K562 (cell line): ENCODE measurements around the gene HS6ST1. TPM values are rescaled to one million over a fixed set of nuclear protein-coding genes. Genes with fewer than 3 reads are reported as not detected.
"Not testable (repeated sequence)": the region's sequence is repeated elsewhere in the genome, so short reads cannot be mapped to it uniquely, and the experiment has no call there.

Experiments
- ATAC-seq: fragments of 200-7000 bp; cut with Tn5 transposase; 3 replicates; pipeline ENCODE4 v1.9.1; 2020; ENCODE audit warnings: moderate library complexity
- BruUV-seq: library from RNA; stranded (reverse); fragments of 400-500 nt; replicated peaks from 2 replicates; lab custom pipeline; 2021; lab: Mats Ljungman, UMichigan
- CTCF ChIA-PET: fragments of 300-600 bp; formaldehyde crosslinking; extraction: SDS; loops from one replicate; lab custom pipeline; 2021; ENCODE audit warnings: low intra/inter-chr PET ratio; lab: Yijun Ruan, JAX
- POLR2A ChIA-PET: fragments of 300-600, 350-650 bp; sonication (Branson Sonifier 250); formaldehyde crosslinking; extraction: SDS; loops from one replicate; lab custom pipeline; 2021; ENCODE audit warnings: antibody characterized with exemption, inconsistent platforms; lab: Yijun Ruan, JAX
- DNase-seq, 4 experiments: peaks; one replicate each; pipeline versions ENCODE4 v3.0.0 to v3.0.0-alpha.2; 2011 to 2018; ENCODE audit warnings: low spot score in 3 of 4, mixed read lengths in 3 of 4; ENCODE audit errors: extremely low read depth in 1 of 4
- FAIRE-seq: peaks from 2 replicates; lab custom pipeline; 2011; peaks lifted over from hg19 to GRCh38; lab: Jason Lieb, UNC
- H2AFZ ChIP-seq: 2 replicates; pipeline ENCODE4 v1.6.0; 2011; ENCODE audit warnings: low read depth, low read length, control low read depth, inconsistent platforms
- H3K27ac ChIP-seq: fragments of 200-600 bp; 3 replicates; pipeline ENCODE4 v1.8.0; 2011; ENCODE audit warnings: low read depth, mild to moderate bottlenecking, control low read depth, inconsistent platforms, low read length, moderate library complexity, mixed read lengths; ENCODE audit errors: extremely low read depth
- H3K27me3 ChIP-seq, 2 experiments: fragments of 300-600 bp in 1 of 2; 2 replicates in 1 of 2; 3 replicates in 1 of 2; pipeline versions ENCODE4 v1.6.0 to v1.8.0; 2011; ENCODE audit warnings: inconsistent platforms in 2 of 2, low read length in 2 of 2, mild to moderate bottlenecking in 1 of 2, mixed read lengths in 1 of 2, moderate library complexity in 1 of 2; ENCODE audit not compliant: control insufficient read depth in 2 of 2, insufficient read depth in 2 of 2
- H3K36me3 ChIP-seq: fragments of 300-600 bp; 3 replicates; pipeline ENCODE4 v1.8.0; 2011; ENCODE audit warnings: mild to moderate bottlenecking, low read length, inconsistent platforms; ENCODE audit not compliant: control insufficient read depth, insufficient read depth
- H3K4me1 ChIP-seq, 2 experiments: fragments of 200-600 bp in 1 of 2; replicated peaks in 1 of 2; 2 replicates in 1 of 2; 3 replicates in 1 of 2; pipeline versions ENCODE4 v1.5.1 to v1.8.0; 2011; ENCODE audit warnings: inconsistent platforms in 2 of 2, low read length in 2 of 2, mild to moderate bottlenecking in 1 of 2, mixed read lengths in 1 of 2, moderate library complexity in 1 of 2; ENCODE audit not compliant: control insufficient read depth in 2 of 2, insufficient read depth in 2 of 2
- H3K4me2 ChIP-seq: 2 replicates; pipeline ENCODE4 v1.6.1; 2011; ENCODE audit warnings: low read length, control low read depth, inconsistent platforms, mixed read lengths; ENCODE audit not compliant: insufficient read depth
- H3K4me3 ChIP-seq: fragments of 200-600 bp; sonication (generic), shearing (Covaris generic); 2 replicates; pipeline ENCODE4 v1.5.1; 2016; ENCODE audit warnings: control low read depth, inconsistent platforms
- H3K79me2 ChIP-seq: fragments of 200-600 bp; 3 replicates; pipeline ENCODE4 v1.8.0; 2011; ENCODE audit warnings: low read length, inconsistent platforms; ENCODE audit not compliant: control insufficient read depth, insufficient read depth
- H3K9ac ChIP-seq, 2 experiments: 2 replicates each; pipeline versions ENCODE4 v1.6.0 to v1.6.1; 2011; ENCODE audit warnings: low read depth in 2 of 2, low read length in 2 of 2, control low read depth in 1 of 2, inconsistent platforms in 1 of 2, mild to moderate bottlenecking in 1 of 2, mixed read lengths in 1 of 2; ENCODE audit not compliant: insufficient read depth in 1 of 2
- H3K9me1 ChIP-seq: one replicate; pipeline ENCODE4 v1.6.0; 2011; ENCODE audit warnings: inconsistent platforms, mild to moderate bottlenecking, low read length, moderate library complexity; ENCODE audit not compliant: control insufficient read depth, insufficient read depth
- H3K9me3 ChIP-seq: replicated peaks from 2 replicates; pipeline ENCODE4 v1.5.1; 2011; ENCODE audit warnings: low read depth, low read length, inconsistent platforms; ENCODE audit not compliant: control insufficient read depth, insufficient read depth
- H4K20me1 ChIP-seq: replicated peaks from 2 replicates; pipeline ENCODE4 v1.6.1; 2011; ENCODE audit warnings: low read length, inconsistent platforms, mixed read lengths; ENCODE audit not compliant: control insufficient read depth, insufficient read depth
- WGBS: fragments of 100-300 bp; shearing (Covaris generic); methylation state at CpG from one replicate; pipeline ENCODE4 v1.1.6; 2016; ENCODE audit warnings: low coverage, mixed read lengths; ENCODE audit not compliant: insufficient coverage; ENCODE audit errors: missing lambda C conversion rate; 5-methylcytosine and 5-hydroxymethylcytosine counted together
- in situ Hi-C: fragments of 300-500 bp; cut with MboI; formaldehyde crosslinking; loops from 4 replicates; pipeline ENCODE4 v1.15.0; 2018; ENCODE audit warnings: inconsistent platforms, mixed read lengths
- intact Hi-C: fragments of 100-400 bp; cut with micrococcal nuclease; formaldehyde crosslinking; loops from 2 replicates; pipeline ENCODE4 v1.14.2; 2022
- polyA plus RNA-seq, 8 experiments: library from polyadenylated mRNA; depleted of rRNA in 4 of 8; stranded (reverse) in 5 of 8; unstranded in 3 of 8; fragments of >200 nt; fragmentation: Nextera tagmentation in 2 of 8; fragmentation: Illumina TruSeq in 1 of 8; extraction: Ambion mirVana in 2 of 8; extraction: Trizol in 1 of 8; gene quantifications; 2 replicates each; pipeline versions ENCODE4 v1.2.1 to v1.2.3, GENCODE V29; 2011 to 2014; ENCODE audit warnings: inconsistent platforms in 1 of 8, missing spikeins in 1 of 8
- total RNA-seq, 7 experiments: library from RNA; depleted of rRNA in 6 of 7; stranded (reverse); fragments of >200 nt in 6 of 7; fragmentation: Illumina TruSeq in 2 of 7; extraction: Trizol in 2 of 7; gene quantifications; 2 replicates each; pipeline versions ENCODE4 v1.2.1 to v1.2.3, GENCODE V29; 2011 to 2021; ENCODE audit warnings: low replicate concordance in 1 of 7

The HS6ST1 gene
- total and polyA plus RNA-seq, 9 of the 15 experiments (the other 6 are each of a cell fraction or from before 2014, with no cell fraction given) = 0.06 to 7.4 (median 3.8) TPM

GRCh38 chr2:128266463-128266862, 52.2 kb downstream of the HS6ST1 start:
- H4K20me1 ChIP-seq, H3K9me1 ChIP-seq, CTCF ChIA-PET, H3K4me3 ChIP-seq, H3K79me2 ChIP-seq, BruUV-seq, FAIRE-seq, H3K27ac ChIP-seq, H3K9me3 ChIP-seq, H2AFZ ChIP-seq, H3K4me2 ChIP-seq, ATAC-seq, POLR2A ChIA-PET, H3K4me1 ChIP-seq, DNase-seq, H3K9ac ChIP-seq, in situ Hi-C loops, intact Hi-C loops, H3K36me3 ChIP-seq: not testable (repeated sequence)
- H3K27me3 ChIP-seq = peaks cover 0 to 10% of the 10 kb centered on the region in 2 experiments; a peak in 2 of 5 replicates
- 39% methylated on average over 6 of the region's 8 CpGs for WGBS

GRCh38 chr2:128265608-128265993, 53.1 kb downstream of the HS6ST1 start:
- H4K20me1 ChIP-seq, ATAC-seq, H3K9me3 ChIP-seq, CTCF ChIA-PET, H3K4me3 ChIP-seq, DNase-seq, H2AFZ ChIP-seq, H3K27ac ChIP-seq, H3K36me3 ChIP-seq, intact Hi-C loops, H3K79me2 ChIP-seq, in situ Hi-C loops, POLR2A ChIA-PET, H3K9ac ChIP-seq, BruUV-seq, FAIRE-seq, H3K9me1 ChIP-seq, H3K4me2 ChIP-seq: not testable (repeated sequence)
- WGBS = 24% methylated on average over 3 of the region's 9 CpGs
- Histone ChIP-seq H3K4me1 (peaks cover 0 to 18% of the 10 kb centered on the region in 2 experiments; a peak in 2 of 5 replicates), H3K27me3 (peaks cover 0 to 18% of the 10 kb centered on the region in 2 experiments; a peak in 2 of 5 replicates)
